Ovary (tissue), 9 donors: ENCODE data around the gene TLX2. TPM values are rescaled to one million over a fixed set of nuclear protein-coding genes. Genes with fewer than 3 reads are reported as not detected.

Experiments used
- DNase-seq, 5 donors: peaks; one replicate each; pipeline ENCODE4 v3.0.0-alpha.2; 2019 to 2020
- H3K27ac ChIP-seq, 2 donors: fragments of 200-600 bp; one replicate each; pipeline versions ENCODE4 v1.5.1 to v1.8.0; 2019 to 2022
- H3K27me3 ChIP-seq: fragments of 200-600 bp; one replicate; pipeline ENCODE4 v1.8.0; 2022
- H3K36me3 ChIP-seq: fragments of 200-600 bp; sonication (generic); one replicate; pipeline ENCODE4 v1.5.1; 2019
- H3K4me1 ChIP-seq: one replicate; pipeline ENCODE4 v1.8.1; 2013; ENCODE audit warnings: mild to moderate bottlenecking, moderate library complexity; ENCODE audit not compliant: insufficient read depth
- H3K4me3 ChIP-seq: fragments of 200-600 bp; sonication (generic); one replicate; pipeline ENCODE4 v1.5.1; 2017
- H3K9me3 ChIP-seq, 2 donors: fragments of 200-600 bp in 1 of 2; sonication (generic) in 1 of 2; one replicate each; pipeline versions ENCODE4 v1.5.1 to v1.8.1; 2013 to 2019; ENCODE audit warnings: mild to moderate bottlenecking in 1 of 2, moderate library complexity in 1 of 2
- EP300 ChIP-seq: sonication (generic); formaldehyde crosslinking; IDR thresholded peaks from one replicate; pipeline ENCODE4 v1.6.1; 2017; ENCODE audit warnings: antibody characterized with exemption
- POLR2A ChIP-seq: fragments of 450-650 bp; IDR thresholded peaks from one replicate; pipeline ENCODE4 v1.6.1; 2017; ENCODE audit warnings: antibody characterized with exemption, mild to moderate bottlenecking, moderate library complexity
- WGBS, 3 donors: extraction: QIAGEN DNeasy Blood & Tissue Kit in 1 of 3; methylation state at CpG; one replicate each; pipeline versions ENCODE4 v1.1.5 to v1.1.7; 2013 to 2017; 5-methylcytosine and 5-hydroxymethylcytosine counted together
- intact Hi-C, 4 donors: fragments of 100-400 bp; cut with DNase I; formaldehyde crosslinking; loops; one replicate each; pipeline versions ENCODE4 v1.11.0 to v1.15.1; 2022 to 2023
- polyA plus RNA-seq, 2 donors: library from polyadenylated mRNA; stranded (reverse); fragments of 200-250 nt in 1 of 2; fragments of 350-450 nt in 1 of 2; fragmentation: Illumina TruSeq in 1 of 2; extraction: RNeasy Lipid Tissue Mini Kit (QIAGEN cat#74804) in 1 of 2; gene quantifications; one replicate each; pipeline ENCODE4 v1.2.3, GENCODE V29; 2013 to 2014
- total RNA-seq, 7 donors: library from RNA; depleted of rRNA in 2 of 7; stranded (reverse); fragments of >200 nt in 2 of 7; fragmentation: NEBNext Ultra II Directional in 3 of 7; extraction: Animal tissue kit (Norgen Biotek cat#: 25700) in 3 of 7; gene quantifications; one replicate each; pipeline versions ENCODE4 v1.1.0 to v1.2.4, GENCODE V29; 2016 to 2023
- TF ChIP-seq, protein P1 (sequence below), 3 donors: fragments of 450-650 bp in 2 of 3; fragments of 200-600 bp in 1 of 3; IDR thresholded peaks; one replicate each; pipeline versions ENCODE4 v1.5.1 to v1.8.0; 2016 to 2022; ENCODE audit warnings: antibody characterized with exemption in 3 of 3, mild to moderate bottlenecking in 1 of 3
- donor health status: DM: no; HTN: no; CAD: no; lungs with moderate emphysema.
- donor health status: DM: no; HTN: no; CAD: no.
- donor health status: Bipolar disorder and iron deficiency.
- donor health status: DM: yes; HTN: yes; CAD: no.
- donor health status: DM: no; HTN: no; CAD: no.
- donor health status: DM: yes; HTN: yes; CAD: no.

Gene TLX2
- total and polyA plus RNA-seq, 9 donors: not detected

DNA sequence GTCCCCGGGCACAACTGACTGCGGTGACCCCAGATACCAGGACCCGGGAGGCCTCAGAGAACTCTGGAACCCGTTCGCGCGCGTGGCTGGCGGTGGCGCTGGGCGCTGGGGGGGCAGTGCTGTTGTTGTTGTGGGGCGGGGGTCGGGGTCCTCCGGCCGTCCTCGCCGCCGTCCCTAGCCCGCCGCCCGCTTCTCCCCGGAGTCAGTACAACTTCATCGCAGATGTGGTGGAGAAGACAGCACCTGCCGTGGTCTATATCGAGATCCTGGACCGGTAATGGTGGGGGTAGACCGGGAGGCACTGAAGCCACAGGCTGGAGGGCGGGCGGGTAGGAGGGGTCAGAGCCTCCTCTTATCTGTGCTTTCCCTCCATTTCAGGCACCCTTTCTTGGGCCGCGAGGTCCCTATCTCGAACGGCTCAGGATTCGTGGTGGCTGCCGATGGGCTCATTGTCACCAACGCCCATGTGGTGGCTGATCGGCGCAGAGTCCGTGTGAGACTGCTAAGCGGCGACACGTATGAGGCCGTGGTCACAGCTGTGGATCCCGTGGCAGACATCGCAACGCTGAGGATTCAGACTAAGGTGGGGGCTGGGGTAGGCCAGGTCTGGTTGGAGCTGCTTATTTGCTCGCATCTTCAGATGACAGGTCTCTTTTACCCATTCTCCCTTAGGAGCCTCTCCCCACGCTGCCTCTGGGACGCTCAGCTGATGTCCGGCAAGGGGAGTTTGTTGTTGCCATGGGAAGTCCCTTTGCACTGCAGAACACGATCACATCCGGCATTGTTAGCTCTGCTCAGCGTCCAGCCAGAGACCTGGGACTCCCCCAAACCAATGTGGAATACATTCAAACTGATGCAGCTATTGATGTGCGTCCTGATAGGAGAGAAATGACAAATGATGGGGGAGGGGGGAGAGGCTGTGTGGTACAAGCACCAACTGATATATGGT, 16.3 kb downstream of the TLX2 start:
- H3K36me3 ChIP-seq: no peaks in the 10 kb centered on the region
- H3K4me3 ChIP-seq: peak overlapping the region; percentile 92
- H3K4me1 ChIP-seq: peaks cover 13% of the 10 kb centered on the region
- peak overlapping the region in 1 of 2 donors; percentile 58 for H3K27ac ChIP-seq
- WGBS, 3 donors: 1 to 2% (median 1%) methylated on average over 54 of the region's 54 CpGs
- TF ChIP-seq EP300: no peak
- TF ChIP-seq, protein P1, sequence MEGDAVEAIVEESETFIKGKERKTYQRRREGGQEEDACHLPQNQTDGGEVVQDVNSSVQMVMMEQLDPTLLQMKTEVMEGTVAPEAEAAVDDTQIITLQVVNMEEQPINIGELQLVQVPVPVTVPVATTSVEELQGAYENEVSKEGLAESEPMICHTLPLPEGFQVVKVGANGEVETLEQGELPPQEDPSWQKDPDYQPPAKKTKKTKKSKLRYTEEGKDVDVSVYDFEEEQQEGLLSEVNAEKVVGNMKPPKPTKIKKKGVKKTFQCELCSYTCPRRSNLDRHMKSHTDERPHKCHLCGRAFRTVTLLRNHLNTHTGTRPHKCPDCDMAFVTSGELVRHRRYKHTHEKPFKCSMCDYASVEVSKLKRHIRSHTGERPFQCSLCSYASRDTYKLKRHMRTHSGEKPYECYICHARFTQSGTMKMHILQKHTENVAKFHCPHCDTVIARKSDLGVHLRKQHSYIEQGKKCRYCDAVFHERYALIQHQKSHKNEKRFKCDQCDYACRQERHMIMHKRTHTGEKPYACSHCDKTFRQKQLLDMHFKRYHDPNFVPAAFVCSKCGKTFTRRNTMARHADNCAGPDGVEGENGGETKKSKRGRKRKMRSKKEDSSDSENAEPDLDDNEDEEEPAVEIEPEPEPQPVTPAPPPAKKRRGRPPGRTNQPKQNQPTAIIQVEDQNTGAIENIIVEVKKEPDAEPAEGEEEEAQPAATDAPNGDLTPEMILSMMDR (IDR thresholded peaks at IDR 0.05): no peak
- no peak for TF ChIP-seq POLR2A
- intact Hi-C loops: loop anchor here in 1 of 4 donors (5.0 kb wide), 1 partner anchor 48 kb away; the partner anchor contains the start of genes CCDC142 and TTC31
- no peak for DNase-seq
- H3K9me3 ChIP-seq: no peaks in the 10 kb centered on the region
- no peaks in the 10 kb centered on the region for H3K27me3 ChIP-seq

DNA sequence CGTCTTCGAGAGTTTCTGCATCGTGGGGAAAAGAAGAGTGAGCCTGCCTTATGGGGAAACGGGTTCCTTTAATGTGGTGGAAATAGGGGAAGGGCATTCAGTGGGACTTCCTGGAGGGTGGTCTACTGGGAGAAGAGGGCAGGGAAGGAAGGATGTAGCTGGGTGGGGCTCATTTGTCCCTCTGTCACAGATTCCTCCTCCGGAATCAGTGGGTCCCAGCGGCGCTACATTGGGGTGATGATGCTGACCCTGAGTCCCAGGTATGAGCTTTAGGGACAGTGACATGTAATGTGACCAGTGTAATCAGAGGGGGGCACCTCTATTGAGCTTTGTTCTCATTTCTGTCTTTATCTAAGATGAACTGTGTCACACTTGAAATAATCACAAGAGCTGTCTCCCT, 17.4 kb downstream of the TLX2 start:
- no peak for DNase-seq
- Histone ChIP-seq H3K4me3 (no peak overlapping the region), H3K27ac (no peak overlapping the region), H3K27me3 (no peaks in the 10 kb centered on the region), H3K4me1 (peaks cover 13% of the 10 kb centered on the region), H3K36me3 (no peaks in the 10 kb centered on the region), H3K9me3 (no peaks in the 10 kb centered on the region)
- intact Hi-C loops: loop anchor here in 1 of 4 donors (5.0 kb wide), 1 partner anchor 49 kb away; the partner anchor contains the start of genes CCDC142 and TTC31
- 83 to 86% (median 84%) methylated on average over 7 of the region's 7 CpGs for WGBS, 3 donors
- TF ChIP-seq POLR2A (no peak), EP300 (no peak)
- TF ChIP-seq, protein P1 (IDR thresholded peaks at IDR 0.05): no peak

DNA sequence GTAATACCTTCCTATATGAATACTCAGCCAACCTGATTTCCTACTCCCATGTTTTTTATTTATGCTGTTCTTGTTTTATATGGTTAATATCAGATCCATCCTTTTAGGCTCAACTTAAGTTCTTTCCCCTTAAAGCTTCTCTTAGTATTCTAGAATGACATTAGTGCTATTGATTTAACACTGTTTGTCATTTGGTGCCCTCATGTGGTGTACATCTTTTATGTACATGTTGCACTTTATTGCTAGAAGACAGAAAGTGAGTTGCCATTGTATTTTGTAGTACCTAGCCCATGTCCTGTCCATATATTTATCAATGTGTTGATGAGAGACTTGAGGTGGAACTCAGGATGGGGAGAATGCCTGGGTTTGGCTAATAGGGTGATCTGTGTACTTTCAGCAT, 18.0 kb downstream of the TLX2 start:
- Histone ChIP-seq H3K4me3 (no peak overlapping the region), H3K27ac (no peak overlapping the region), H3K9me3 (no peaks in the 10 kb centered on the region), H3K27me3 (no peaks in the 10 kb centered on the region), H3K36me3 (no peaks in the 10 kb centered on the region), H3K4me1 (peaks cover 13% of the 10 kb centered on the region)
- intact Hi-C loops: loop anchor here in 1 of 4 donors (5.0 kb wide), 1 partner anchor 50 kb away; the partner anchor contains the start of genes CCDC142 and TTC31
- no peak for TF ChIP-seq EP300
- no peak for TF ChIP-seq POLR2A
- TF ChIP-seq, protein P1 (IDR thresholded peaks at IDR 0.05): no peak
- DNase-seq: no peak

DNA sequence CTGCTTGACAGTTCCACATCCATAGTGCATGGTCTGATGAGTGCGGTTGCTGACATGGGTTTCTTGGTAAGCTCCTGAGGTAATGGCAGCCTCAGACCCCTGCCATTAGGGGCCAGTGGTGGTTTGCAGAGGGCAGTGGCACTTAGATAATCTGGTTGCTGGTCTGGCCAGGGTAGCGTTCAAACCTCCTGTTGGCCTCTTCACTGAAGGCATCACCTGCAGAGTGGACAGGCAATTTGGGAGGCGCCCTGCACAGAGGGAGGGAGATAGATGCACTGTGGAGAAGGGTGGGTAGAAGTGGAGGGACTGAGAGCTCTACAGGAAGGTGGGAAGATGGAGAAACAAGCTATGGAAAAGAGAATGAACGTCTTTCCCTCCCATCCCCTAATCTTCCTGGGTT, 19.2 kb downstream of the TLX2 start:
- no peak for DNase-seq
- Histone ChIP-seq H3K9me3 (no peaks in the 10 kb centered on the region), H3K27me3 (no peaks in the 10 kb centered on the region), H3K4me1 (peaks cover 12% of the 10 kb centered on the region), H3K27ac (no peak overlapping the region), H3K4me3 (no peak overlapping the region), H3K36me3 (no peaks in the 10 kb centered on the region)
- WGBS, 3 donors: 66 to 75% (median 72%) methylated on average over 4 of the region's 4 CpGs
- intact Hi-C loops: loop anchor here in 1 of 4 donors (5.0 kb wide), 1 partner anchor 51 kb away; the partner anchor contains the start of genes CCDC142 and TTC31
- TF ChIP-seq, protein P1 (IDR thresholded peaks at IDR 0.05): no peak
- TF ChIP-seq POLR2A (no peak), EP300 (no peak)
